Suppressor macrophage treated with lipopolysaccharide for 1 hour (primary cell): Measurements from ENCODE around the gene MXRA7.
A peak's percentile ranks its signal among the peaks of the same experiment; 100 is the strongest.
"Not testable (repeated sequence)": the region's sequence is repeated elsewhere in the genome, so short reads cannot be mapped to it uniquely, and the experiment has no call there.

Experiments
- DNase-seq, 3 donors: peaks; one replicate each; pipeline ENCODE4 v3.0.0-alpha.2; 2020 to 2022

Gene MXRA7

GRCh38 chr17:76710863-76711611, at the start of gene MXRA7:
Gene MXRA7, minus strand, starts transcription at chr17:76710965. Its CDS starts 19 bp downstream, at chr17:76710946.
- DNase-seq, result peak; percentile 62 to 85 (median 64)

- no peak for DNase-seq
Measured at GRCh38 chr17:76758570-76758969, 47.8 kb upstream of the MXRA7 start.

GRCh38 chr17:76757256-76757655, 46.5 kb upstream of the MXRA7 start:
- DNase-seq, result no peak

DNA sequence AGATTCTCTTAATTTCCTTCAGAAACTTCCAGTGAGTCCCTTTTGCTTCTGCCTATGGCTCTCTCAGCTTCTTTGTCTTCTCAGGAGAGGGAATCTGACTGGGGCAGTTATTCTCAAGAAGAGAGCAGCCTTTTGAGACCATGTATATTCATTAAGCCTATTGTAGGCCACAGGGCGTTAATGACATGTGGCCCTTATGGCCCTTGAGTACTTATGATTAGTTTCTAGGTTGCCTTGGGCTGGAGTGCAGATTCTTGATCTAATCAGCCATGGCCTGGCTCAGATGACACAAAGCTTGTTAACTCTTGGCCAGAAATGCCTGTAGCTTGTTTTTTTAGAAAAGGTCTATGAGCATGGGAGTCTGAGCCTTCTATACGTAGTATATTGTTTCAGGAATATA, 44.5 kb upstream of the MXRA7 start:
- no peak for DNase-seq

- no peak for DNase-seq
Measured at GRCh38 chr17:76753061-76753961, 42.5 kb upstream of the MXRA7 start.

DNA sequence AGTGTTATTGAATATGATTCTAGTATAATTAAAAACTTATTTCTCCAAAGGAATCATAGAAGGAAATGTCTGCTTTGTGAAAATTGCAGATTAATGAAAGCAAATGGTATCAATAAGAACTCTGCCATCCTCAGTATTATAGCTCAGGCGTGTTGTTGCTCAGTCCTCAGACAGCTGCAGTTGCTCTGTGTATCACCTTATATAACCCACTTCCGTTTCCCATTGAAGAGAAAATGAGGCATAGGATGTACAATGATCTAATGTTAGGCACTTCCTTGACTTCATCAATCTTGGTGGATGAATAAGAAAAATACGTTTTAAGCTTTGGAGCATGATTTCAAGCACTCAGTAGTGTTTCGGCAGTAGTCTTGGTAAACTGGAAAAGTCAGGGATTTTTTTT, 41.2 kb upstream of the MXRA7 start:
- no peak for DNase-seq

GRCh38 chr17:76751416-76751993, 40.7 kb upstream of the MXRA7 start:
- DNase-seq, result no peak

DNA sequence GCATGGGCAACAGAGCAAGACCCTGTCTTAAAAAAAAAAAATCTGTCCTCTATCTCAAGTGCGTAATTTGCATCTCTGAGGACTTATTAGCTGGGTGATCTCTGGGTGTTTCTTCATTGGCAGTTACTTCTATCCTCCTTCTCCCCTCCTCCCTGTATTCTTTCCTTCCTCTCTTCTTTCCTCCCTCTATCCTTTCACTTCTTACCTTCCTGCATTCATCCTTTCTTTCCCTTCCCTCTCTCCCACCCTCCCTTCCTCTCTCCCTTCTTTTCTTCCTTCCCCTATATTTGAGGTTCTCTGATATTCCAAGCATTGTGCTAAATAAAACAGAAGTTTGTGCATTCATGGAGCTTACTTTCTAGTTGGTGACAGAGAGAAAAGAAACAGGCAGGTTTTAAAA, 37.9 kb upstream of the MXRA7 start:
- DNase-seq, result no peak

- DNase-seq, result no peak
Measured at GRCh38 chr17:76747716-76748363, 37.1 kb upstream of the MXRA7 start.

DNA sequence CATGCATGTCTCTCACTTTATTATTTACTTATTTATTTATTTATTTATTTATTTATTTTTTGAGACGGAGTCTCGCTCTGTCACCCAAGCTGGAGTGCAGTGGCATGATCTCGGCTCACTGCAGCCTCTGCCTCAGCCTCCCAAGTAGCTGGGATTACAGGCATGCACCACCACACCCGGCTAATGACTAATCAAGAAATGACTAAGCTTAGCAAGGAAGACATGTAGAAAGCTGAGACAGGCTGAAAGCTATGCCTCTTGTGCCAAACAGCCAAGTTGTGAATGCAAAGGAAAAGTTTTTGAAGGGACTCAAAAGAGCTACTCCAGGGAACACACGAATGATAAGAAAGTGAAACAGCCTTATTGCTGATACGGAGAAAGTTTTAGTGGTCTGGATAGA, 35.0 kb upstream of the MXRA7 start:
- not testable (repeated sequence) for DNase-seq

GRCh38 chr17:76744747-76745146, 34.0 kb upstream of the MXRA7 start:
- no peak for DNase-seq

GRCh38 chr17:76742958-76743357, 32.2 kb upstream of the MXRA7 start:
- DNase-seq, result peak in 2 of 3 donors; percentile 17 to 48

DNA sequence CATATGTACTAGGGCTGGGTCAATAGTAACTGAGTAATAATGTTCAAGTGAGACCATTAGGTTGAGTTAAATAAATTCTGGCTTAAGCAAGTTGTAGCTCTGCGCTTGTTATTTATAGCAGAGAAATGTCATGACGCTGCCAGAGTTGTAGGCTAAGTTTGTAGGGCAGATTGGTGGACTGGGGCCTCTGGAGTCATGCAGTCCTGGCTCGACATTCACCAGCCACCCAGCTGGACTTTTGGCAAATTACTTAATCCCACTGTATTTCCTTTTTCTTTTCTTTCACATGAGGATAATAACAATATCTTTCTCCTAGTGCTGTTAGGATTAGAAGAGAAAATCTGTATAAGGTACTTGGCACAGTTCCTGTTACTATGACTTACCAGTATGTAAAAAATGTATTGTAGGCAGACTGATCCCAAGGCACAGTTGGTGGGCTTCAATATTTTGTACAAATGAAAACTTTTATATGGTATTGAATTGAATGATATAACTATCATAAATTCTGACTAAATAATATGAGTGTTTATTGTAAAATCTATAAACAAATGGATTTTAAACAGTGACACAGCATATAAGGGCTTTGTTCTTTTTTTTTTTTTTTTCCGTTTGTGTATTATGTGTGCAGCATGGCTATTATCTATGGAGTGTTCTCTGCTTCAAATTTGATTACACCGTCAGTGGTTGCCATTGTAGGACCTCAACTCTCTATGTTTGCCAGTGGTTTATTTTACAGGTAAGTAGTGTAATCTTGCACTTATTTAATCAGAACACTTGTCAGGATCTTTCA, 29.8 kb upstream of the MXRA7 start:
- DNase-seq, result no peak

DNA sequence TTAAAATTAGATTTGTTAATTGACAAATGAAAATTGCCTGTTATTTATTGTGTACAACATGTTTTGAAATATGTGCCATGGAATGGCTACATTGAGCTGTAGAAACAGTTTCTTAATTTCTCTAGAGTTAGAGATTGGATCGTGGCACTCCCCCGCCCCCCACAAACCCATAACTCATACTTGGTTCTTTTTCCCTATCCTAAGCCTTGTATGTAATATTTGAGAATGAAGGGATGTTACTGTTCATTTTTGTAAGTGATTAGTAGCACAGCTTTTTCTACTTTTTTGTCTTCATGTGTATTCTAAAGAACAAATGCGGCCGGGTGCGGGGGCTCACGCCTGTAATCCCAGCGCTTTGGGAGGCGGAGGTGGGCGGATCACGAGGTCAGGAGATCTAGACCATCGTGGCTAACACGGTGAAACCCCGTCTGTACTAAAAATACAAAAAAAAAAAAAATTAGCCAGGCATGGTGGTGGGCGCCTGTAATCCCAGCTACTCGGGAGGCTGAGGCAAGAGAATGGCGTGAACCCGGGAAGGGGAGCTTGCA, 28.9 kb upstream of the MXRA7 start:
- not testable (repeated sequence) for DNase-seq

GRCh38 chr17:76738468-76738850, 27.7 kb upstream of the MXRA7 start:
- peak in 1 of 3 donors; percentile 33 for DNase-seq

DNA sequence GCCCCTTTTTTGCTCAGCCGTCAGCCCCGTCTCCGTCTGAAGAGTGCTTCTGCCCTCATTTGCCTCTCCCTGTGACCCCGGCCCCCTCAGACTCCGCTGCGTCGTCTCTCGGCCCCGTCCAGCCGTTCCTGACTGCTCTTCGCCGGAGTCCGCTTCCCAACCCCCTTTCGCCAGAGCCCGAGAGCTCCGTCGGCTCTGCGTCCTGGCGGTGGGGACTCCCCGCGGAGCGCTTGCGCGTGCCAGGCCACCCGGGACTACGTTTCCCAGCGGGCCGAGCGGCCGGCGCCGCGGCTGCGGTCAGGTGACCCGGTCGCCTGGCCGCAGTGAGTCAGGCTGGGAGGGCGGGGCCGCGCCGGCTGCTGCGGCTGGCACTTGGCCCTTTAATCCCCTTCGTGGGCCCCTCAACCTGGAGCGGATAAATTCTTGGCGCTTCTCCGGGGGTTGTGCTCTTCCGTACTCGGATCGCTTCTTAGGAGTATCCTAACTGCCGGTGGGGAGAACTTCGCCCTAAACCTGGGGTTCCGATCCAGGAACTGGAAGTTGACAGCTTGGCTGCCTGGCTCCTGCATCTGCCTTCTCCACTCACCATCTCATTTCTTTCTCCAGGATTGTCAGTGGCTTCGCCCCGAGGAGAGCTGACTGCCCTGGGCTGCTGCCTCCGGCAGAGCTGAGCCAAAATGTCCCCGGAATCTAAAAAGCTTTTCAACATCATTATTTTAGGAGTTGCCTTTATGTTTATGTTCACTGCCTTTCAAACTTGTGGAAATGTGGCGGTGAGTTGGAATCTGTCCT, 27.1 kb upstream of the MXRA7 start, which contains the start of gene MFSD11:
Gene MFSD11, plus strand, starts transcription at position 444 of the 792 bp plus-strand sequence. Its CDS starts 234 bp downstream, at position 678.
- peak; percentile 94 to 97 (median 95) for DNase-seq

- DNase-seq, result peak; percentile 99 to 100 (median 100)
Measured at GRCh38 chr17:76737082-76737675, 26.4 kb upstream of the MXRA7 start, which contains the start of gene SRSF2. Gene SRSF2, minus strand, starts transcription at chr17:76737331. Its CDS starts 171 bp downstream, at chr17:76737160.

DNA sequence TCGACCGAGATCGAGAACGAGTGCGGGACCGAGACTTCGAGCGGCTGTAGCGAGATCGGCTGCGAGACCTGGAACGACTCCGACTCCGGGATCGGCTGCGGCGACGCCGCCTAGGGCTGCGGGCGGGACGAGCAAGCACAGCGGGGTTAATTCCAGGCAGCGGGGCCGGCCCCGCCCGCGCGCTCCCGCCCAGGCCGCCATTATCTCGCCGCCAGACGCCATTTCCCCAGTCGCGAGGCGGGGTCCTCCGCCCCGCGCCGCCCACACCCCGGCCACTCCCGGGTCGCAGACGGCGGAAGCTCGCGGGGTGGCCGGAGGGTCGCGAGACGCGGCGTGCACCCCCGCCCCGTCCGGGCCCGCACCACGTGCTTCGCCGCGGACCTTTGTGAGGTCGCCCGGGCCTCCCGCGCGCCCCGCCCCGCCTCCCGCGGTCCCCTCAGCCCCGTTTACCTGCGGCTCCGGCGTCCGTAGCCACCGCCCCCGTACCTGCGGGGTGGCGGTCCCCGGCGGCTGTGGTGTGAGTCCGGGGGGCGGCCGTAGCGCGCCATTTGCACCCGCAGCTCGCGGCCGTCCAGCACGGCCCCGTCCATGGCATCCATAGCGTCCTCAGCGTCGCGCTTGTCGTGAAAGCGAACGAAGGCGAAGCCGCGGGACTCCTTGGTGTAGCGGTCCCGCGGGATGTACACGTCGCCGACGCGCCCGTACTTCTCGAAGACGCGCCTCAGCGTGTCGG, 25.8 kb upstream of the MXRA7 start:
- DNase-seq, result peak; percentile 83 to 91 (median 85)

DNA sequence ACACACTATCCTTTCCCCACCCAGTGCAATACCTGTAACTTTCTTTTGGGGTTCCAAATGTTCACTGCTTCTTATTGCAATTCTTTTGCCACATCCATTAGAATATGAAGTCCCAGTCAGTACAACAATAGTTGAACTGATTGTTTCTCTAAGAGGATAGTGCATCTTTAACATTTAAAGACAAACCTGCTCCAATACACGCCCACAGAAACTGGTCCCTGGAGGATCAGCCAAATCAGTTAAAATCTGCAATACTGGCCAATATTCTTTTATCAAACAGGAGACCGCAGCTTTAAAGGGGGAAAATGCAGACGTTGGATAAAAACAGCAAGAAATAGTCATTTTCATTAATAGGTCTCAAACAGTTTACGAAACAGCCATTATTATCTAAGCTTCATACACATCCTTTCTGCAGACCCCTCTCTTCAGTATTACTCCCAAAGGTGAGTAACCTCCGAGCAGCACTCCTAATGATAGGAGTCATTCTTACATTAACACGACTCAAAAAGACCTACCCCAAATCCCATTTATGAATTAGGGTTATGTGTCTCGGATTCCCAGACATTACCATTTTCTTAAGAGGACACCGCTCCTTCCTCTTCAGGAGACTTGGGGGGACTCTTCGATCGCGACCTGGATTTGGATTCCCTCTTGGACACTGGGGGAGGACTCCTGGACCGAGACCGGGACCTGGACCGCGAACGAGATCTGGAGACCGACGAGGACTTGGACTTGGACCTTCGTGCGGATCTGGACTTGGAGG, 25.0 kb upstream of the MXRA7 start:
- no peak for DNase-seq
